ENCODE results near the gene HYAL1.

HYAL1 gene

GRCh38 chr3:50333744-50334328, 30.5 kb upstream of the HYAL1 start:
- no peak for DNase-seq

- no peak for DNase-seq
Measured at GRCh38 chr3:50331364-50331907, 28.1 kb upstream of the HYAL1 start.

- DNase-seq = no peak
Measured at GRCh38 chr3:50330330-50330729, 27.0 kb upstream of the HYAL1 start.

GRCh38 chr3:50327943-50328691, 24.7 kb upstream of the HYAL1 start, which contains the start of gene TUSC2:
TSS of gene TUSC2 (minus strand) at chr3:50328223. CDS start at chr3:50328099, 124 bp downstream.
- peak; percentile 95 to 97 for DNase-seq

GRCh38 chr3:50327129-50327528, 23.8 kb upstream of the HYAL1 start:
- DNase-seq = no peak

- no peak for DNase-seq
Measured at GRCh38 chr3:50326182-50326541, 22.8 kb upstream of the HYAL1 start.

GRCh38 chr3:50325497-50326181, 22.3 kb upstream of the HYAL1 start:
- DNase-seq = no peak

GRCh38 chr3:50325113-50325480, 21.7 kb upstream of the HYAL1 start:
- DNase-seq = no peak

GRCh38 chr3:50324351-50325112, 21.2 kb upstream of the HYAL1 start:
- peak; percentile 32 to 62 for DNase-seq

- peak in 1 of 2 donors; percentile 18 for DNase-seq
Measured at GRCh38 chr3:50323614-50324199, 20.3 kb upstream of the HYAL1 start.

- DNase-seq = peak; percentile 37 to 59
Measured at GRCh38 chr3:50323092-50323600, 19.8 kb upstream of the HYAL1 start.

- DNase-seq = no peak
Measured at GRCh38 chr3:50322386-50323091, 19.2 kb upstream of the HYAL1 start, which contains the start of gene HYAL2. TSS of gene HYAL2 (minus strand) at chr3:50322745. CDS start at chr3:50320489, 2,256 bp downstream.

GRCh38 chr3:50322115-50322385, 18.7 kb upstream of the HYAL1 start:
- DNase-seq = no peak

- DNase-seq = peak; percentile 79 to 84
Measured at GRCh38 chr3:50321336-50322114, 18.2 kb upstream of the HYAL1 start.

GRCh38 chr3:50320853-50321335, 17.5 kb upstream of the HYAL1 start:
- DNase-seq = peak; percentile 37 to 53

- no peak for DNase-seq
Measured at GRCh38 chr3:50319894-50320625, 16.7 kb upstream of the HYAL1 start.

- DNase-seq = no peak
Measured at GRCh38 chr3:50319181-50319893, 16.0 kb upstream of the HYAL1 start.

- DNase-seq = peak in 1 of 2 donors; percentile 41
Measured at GRCh38 chr3:50318615-50319014, 15.2 kb upstream of the HYAL1 start.

- DNase-seq = no peak
Measured at GRCh38 chr3:50318163-50318562, 14.8 kb upstream of the HYAL1 start.

Data from inflammatory macrophage treated with lipopolysaccharide for 1 hour (primary cell).